Islet precursor cell (in vitro differentiated cells): ENCODE results near the gene NECTIN4.

Experiments used
- DNase-seq: peaks from one replicate; pipeline ENCODE4 v3.0.0-alpha.2; 2018

Gene NECTIN4

DNA sequence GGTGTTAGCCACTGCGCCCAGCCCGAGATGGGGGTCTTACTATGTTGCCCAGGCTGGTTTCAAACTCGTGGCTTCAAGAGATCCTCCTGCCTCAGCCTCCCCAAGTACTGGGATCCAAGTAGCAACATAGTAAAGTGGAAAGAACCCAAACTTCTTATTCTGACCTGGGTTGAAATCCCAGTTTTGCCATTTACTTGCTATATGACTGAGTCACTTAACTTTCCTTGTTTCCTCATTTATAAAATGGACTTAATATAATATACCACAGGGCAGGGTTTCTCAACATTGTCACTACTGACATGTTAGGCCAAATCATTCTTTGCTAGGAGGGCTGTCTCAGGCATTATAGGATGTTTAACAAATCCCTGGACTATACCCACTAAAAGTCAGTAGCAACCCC is 21.8 kb upstream of the NECTIN4 start:
- DNase-seq, result no peak

DNA sequence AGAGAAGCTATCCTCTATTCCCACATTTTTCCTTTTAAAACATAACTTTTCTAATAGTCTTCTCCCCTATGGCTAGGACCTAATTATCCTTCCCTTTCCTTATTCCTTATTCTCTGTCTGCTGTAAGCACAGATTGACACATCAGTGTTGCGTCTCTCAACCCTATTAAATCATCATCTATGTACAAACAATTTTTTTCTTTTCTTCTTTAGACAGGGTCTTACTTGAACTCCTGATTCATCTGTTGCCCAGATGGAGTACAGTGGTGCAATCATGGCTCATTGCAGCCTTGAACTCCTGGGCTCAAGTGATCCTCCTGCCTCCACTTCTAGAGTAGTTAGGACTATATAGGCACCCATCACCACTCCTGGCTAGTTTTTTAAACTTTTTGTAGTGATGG is 17.1 kb upstream of the NECTIN4 start:
- no peak for DNase-seq

DNA sequence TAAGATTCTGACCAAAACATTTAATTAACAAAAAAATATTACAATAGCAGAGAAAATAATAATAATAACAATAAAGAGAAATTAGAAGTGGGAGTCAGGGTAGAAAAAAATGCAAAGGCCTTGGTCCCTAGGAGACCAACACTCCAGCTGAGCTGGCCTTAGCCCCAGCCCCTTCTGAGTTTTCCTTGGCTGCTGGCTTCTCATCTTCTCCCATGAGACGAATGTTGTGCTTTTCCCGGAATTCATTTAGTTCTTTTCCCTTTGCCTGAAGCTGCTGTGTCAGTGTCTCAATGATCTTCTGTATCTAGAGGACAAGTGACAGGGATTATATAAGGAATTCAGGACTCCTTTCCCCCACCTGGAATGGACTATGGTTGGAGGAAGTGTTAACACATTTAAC is 11.2 kb upstream of the NECTIN4 start:
- DNase-seq, result no peak

DNA sequence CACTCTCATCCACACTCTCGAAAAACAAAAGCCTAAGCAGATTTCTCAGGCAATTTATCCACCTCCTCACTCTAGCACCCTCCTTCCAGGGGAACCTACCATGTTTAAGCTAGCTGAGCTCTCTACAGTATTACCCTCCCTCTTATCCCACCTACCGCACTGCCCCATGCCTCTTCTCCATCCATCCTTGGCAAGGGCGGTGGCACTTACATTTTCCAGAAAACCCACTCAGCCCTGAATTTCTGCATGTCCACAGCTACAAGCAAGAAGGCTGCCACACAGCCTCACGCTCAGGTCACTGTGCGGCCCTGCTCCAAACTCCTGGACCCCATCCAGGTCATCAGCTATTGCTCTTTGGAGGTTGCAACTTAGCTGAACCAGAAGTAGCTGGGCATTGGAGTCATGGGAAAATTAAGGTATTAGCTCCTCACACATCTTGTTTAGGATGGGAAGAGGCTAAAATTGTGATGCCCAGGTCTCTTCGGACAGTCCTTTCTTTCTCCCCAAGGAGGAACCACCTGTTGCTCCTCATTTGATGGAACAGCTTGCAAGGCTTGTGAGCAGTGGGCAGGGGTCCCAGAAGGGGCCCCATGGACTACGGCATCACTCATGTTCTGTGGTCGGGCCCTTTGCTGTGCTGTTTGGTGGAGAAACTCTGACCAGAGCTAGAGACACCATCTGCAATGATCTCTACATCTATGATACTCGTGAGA is 9.9 kb upstream of the NECTIN4 start:
- DNase-seq, result peak; percentile 46

DNA sequence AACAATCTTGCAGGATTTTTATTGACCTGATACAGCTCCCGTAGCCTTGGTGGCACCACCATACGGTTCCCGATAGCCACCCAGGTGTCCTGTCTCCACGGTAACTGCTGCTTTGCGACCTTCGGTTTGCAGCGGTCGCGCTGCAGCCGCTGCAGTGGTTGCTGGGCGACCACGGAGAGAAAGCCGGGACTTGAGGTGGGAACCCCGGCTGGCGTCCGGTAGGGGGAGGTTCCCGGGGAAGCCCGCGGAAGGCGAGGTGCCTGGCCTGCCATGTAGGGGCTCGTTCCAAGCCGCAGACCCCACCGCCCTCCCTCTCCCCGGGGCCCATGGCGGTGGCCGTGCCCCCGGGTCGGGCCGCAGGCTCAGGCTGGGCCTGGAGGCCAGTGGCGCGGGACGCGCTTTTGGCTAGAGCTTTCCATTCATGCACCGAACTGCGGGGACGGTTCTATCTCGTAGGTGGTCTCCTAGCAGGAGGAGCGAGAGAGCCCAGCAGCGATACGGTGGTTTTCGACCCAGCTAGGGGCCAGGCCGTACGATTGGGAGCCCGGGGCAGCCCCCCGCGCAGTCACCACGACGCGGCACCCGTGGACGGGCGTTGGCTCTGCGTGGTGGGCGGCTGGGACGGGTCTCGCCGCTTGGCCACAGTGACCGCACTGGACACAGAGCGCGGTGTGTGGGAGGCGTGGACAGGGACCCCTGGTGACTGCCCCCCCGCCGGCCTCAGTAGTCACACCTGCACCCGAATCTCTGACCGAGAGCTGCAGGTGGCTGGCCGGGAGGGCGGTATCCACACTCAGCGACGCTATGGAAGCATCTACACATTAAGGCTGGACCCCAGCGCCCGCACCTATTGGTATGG is 9.1 kb upstream of the NECTIN4 start, which contains the start of gene KLHDC9:
TSS of gene KLHDC9 (plus strand) at position 152 of the 859 bp plus-strand sequence. CDS start at position 327, 175 bp downstream.
- DNase-seq, result peak; percentile 96

DNA sequence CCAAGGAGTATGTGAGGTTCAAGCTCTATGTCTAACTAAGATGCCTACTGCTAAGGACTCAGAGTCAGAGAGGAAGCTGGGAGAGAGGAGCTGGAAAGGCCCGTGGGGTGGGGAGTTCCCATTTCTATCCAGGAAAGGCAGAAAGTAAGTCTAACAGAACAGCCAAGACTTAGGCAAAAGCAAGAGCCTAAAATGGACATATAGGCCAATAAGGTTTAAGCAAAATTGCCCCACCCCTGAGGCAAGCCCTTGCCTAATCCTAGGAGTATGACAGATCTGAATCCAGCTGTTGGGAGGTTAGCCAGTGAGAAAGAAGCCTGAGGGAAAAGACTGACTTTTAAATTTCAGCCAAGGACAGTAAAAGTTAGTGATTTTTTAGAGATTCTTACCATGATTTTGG is 7.2 kb upstream of the NECTIN4 start:
- peak; percentile 39 for DNase-seq

DNA sequence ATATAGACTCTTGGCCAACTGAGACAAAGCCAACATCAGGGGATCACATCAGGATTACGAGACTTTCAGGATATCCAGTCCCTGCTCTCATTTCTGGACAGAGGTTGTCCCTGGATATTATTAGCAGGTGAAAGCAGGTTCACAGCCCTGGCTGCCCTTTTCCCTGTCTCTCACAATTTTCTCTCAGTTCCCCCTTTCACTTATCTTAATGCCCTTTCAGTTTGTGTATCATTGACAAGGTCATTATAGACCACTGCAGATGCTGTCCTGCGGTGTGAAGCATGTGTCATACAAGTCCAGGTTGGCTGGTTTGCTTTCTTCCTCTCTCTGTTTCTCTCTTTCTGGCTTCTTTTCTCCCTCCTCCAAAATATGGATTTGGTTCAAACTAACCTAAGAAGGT is 6.7 kb upstream of the NECTIN4 start:
- peak; percentile 40 for DNase-seq

DNA sequence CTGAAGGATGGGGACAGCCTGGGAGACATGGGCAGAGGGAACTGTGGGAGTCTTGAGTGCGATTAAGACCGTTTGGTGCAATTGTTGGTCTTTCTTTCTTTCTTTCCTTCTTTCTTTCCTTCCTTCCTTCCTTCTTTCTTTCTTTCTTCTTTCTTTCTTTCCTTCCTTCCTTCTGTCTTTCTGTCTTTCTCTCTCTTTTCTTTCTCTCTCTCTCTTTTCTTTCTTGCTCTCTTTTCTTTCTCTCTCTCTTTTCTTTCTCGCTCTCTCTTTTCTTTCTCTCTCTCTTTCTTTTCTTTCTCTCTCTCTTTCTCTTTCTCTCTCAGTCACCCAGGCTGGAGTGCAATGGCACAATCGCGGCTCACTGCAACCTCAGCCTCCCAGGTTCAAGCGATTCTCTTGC is 5.9 kb upstream of the NECTIN4 start:
- DNase-seq, result no peak

DNA sequence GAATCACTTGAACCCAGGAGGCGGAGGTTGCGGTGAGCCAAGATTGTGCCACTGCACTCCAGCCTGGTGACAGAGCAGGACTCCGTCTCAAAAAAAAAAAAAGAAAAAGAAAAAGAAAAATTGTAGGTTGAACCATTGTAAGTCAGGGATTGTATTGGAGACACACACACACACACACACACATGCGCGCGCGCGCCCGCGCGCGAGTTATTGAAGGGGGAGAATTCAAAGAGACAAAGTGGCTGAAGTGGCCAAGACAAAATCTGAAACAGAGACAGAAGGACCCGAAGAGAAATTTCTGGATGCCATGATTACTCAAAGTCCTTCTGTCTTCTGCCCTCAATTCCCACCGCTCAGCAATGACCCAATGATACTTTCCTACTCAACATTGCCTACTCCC is 5.1 kb upstream of the NECTIN4 start:
- no peak for DNase-seq

DNA sequence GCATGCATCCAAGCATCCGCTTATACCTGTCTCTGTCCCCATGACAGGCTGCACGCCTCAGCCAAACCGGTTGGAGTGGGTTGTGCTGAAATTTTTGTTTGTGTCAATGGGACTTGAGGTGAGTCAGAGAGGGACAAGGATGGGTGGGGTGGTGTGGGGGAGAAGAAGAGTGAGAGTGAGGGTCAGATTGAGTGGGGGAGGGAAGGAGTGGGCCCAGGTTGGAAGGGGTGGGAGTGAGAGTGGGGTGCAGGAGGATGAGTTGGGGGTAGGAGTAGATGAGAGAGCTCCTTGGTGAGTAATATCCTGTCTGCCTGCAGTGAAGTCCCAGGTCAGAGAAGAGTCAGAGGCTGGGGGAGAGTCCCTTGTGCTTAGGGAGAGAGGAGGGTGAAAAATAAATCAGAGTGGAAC is 3.3 kb upstream of the NECTIN4 start:
- peak; percentile 84 for DNase-seq

DNA sequence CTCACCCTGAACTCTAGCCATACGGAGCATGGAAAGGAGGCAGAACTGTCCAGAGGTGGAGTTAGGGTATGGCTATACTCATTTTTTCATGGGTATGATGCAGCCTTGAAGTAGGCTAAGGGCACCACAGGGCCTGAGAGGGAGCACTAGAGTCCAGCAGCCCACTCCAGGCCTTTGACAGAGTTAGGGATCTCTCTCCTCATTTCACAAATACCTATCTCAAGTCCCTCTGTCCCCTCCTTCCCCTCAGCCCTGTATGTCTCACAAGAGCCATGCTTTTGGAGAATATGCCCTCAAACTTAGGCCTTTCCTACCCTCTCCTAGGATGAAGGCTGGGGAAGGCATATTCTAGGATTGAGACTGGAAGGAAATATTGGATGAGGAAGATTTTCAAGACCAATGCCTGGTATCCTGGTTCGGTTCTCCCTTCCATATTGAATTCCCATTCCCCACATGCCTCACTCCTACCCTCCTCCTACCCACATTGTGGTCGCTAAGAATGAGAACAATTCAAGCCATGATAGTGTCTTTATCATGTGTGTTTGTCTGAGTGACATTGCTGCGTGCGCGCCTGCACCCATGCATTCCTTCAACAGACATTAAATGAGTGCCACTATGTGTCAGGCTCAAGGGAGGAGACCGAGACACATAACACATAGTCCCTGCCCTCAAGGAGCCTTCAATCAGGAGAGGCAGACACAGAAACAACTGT is 2.6 kb upstream of the NECTIN4 start:
- DNase-seq, result peak; percentile 66

DNA sequence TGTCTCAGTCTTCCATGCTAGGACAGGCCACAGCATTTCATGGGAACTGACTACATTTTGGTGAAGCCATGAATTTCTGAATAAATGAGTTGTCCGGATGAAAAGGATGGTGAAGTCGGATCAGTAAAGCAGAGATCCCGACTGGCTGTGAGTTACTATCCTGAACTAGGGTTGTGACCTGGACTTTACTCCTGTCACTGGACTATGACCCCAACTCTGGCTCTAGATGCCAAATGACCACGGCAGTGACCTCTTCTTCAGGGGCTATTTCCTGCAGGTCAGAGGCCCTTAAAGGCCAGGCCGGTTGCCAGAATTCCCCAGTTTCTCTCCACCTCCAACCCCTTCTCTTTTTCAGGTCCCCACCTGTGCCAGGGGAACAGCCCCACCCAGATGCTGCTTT is 1.7 kb upstream of the NECTIN4 start:
- peak; percentile 47 for DNase-seq

DNA sequence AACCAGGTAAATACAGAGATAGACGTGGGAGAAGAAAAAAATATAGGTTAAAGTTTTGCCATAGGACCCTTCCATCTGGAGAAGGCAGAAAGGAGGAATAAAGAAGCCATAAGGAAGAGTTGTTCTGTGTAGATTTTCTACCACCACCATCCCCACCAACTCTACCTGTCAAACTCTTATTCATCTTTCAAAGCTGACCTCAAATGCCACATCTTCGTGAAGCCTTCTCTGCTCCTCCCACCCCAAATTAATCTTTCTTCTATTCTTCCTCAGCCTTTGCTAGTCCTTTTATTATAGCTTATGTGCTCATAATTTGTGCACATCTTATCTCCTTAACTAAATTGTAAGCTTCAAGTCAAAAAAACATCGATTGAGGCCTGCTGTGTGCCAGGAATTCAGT is 1.3 kb upstream of the NECTIN4 start:
- DNase-seq, result peak; percentile 13

DNA sequence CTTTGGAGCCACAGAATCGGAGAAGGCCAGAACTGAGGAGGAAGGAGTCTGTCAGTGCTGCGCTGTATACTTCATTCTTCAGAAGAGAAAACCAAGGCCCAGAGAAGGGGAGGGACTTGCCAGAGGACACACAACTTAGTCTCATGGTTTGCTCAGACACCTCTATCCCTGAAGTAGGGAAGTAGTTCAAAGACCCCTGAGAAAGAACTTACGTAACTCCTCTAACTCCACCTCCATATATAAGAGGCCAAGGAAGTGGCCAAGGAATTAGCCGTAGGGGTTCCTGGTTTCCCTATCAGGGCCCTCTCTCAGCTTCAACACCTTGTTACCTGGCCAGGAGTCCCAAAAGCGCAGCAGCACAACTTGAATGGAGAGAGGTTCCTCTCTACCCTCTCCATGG is 580 bp upstream of the NECTIN4 start:
- peak; percentile 33 for DNase-seq

DNA sequence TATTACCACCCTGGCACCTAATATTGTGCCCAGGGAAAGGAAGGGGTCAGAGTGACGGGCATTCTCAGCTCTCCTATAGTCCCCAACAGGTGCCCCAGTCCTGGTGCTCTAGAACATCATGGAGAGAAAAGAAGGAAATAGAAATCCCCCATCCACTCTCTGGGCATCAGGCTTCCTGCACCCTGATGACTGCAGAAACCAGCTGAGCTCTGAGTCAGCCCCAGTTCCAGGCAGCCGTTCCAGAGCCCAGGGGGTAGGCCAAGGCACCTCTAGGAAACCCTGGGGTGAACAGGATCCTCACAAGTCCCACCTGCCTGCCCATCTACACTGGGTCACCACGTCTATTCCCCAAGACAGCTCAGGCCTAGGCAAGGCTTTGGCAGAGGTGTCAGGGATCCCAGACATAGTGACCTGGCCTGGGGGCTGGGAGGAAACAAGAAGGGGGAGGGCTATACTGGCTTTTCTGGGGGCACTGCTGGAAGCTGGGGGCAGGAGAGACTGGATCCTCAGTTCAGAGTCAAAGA is 709 bp downstream of the NECTIN4 start:
- DNase-seq, result peak; percentile 54

DNA sequence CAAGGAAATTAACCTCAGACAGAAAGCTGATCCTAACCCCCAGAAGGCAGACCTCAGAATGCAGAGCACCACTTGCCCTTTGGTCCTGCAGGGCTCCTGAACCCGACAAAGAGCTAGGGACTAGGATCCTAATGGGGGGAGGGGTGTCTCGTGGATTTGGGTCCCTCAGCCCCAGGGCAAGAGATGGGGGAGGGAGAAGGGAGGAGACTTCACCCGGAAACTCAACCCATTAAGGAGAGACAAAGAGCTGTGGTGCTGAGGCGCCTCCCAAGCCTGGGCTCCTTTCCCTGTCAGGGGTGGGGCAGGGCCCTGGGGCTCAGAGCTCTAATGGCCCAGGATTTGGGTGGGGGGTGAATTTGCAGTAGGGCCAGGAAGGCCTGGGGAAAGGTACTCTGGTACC is 2.9 kb downstream of the NECTIN4 start:
- DNase-seq, result peak; percentile 68

DNA sequence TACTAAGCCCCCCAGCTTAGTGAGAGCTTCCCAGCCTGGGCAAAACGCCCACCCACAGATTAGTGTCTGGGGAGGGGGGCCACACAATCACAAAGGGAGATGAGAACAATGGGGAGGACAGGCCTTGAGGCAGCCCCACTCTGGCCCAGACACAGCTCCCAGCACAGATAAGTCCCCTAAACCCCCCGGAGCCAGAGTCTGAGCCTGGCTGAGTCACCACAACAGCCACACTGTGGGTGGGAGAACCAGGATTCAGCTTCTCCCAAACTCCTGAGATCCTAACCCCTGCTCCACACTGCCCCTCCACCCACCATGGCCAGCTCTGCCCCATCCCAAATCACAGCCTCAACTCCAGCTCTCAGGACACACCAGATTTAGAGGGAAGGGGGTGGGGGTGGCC is 4.2 kb downstream of the NECTIN4 start:
- peak; percentile 94 for DNase-seq

DNA sequence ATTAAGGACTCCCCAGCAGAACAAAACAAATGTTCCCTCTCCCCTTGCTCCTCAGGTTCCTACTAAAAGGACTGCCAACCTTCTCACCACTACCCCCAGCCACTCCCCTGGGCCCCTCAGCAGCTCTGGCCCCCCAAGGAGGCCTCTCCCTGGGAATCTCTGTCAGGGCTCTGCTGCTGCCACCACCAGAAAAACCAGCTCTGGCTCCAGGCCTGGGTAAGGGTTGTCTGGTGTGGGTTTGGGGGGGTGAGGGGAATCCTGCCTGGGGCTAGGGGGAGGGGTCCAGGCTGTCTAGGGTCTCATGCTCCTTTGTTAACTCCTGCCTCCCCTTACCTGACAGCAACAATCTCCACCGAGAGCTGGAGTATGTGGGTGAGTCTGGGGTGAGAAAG is 4.8 kb downstream of the NECTIN4 start:
- DNase-seq, result peak; percentile 92

DNA sequence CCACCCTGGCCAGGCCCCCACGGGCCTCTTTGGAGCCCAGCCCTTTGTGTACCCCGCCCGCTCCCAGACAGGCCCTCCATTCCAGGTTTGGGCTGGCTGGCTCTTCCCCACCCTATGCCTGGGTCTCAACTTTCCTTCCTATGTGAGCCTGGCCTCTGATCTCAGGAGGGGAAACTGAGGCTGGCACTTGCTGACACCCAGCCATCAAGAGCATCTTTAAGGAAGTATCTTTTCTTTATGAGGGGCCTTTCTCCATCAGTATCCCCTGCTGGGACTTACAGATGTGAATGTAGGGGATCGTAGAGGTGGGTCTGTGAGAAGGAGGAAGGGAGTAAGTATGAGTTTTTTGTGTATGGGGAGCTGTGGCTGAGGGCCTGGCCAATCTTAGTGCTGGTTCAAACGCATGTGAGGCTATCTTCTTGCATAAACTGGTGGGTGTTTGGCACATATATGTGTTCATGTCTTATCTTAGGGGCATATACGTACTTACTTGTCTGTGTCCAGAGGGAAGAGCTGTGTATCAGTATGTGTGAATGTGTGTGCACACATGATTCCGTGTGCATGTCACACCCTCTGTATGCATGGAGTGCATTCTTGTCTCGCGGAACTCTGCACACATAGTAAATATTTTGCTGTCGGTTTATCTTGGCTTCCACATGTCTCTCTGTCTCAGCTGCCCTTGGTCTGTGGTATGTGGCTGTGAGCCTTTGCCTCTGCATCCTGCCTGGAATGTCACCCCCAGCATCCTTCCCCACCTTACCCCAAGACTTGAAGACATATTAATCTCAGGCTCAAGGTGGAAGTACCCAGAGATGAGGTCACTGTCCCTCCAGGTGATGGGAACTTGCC is 5.4 kb downstream of the NECTIN4 start:
- peak; percentile 69 for DNase-seq

DNA sequence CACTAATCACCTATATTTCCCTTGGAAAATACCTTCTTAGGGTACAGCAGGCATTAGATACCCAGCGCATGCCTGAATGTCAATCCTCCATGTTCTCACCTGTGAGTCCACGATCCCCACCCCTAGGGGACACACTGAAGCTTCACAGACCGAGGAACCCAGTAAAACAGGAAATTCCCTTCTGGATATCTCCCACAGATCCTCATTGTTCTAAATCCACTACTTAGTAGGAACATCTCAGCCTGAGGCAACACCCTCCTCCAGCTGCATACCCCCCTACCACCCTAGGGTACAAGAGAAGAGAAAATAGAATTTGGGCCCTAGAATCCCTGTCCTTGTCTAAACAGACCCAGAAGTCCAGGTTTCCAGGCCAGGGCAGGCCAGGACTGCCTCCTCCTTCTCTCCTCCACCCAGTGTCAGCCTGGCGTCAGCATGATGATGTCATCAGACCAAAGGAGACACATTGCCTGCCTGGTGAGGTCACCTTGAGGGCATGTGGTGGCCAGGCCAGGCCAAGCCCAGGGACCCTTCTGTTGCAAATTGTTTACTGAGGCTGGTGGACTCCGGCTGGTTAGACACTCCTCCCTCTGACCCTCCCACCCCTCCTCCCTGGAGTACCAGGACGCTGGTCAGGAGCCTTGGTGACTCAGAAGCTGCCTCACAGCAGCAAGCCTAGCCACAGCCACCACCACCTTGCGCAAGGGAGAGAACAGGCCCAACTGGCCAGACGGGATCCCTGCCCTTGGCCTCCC is 6.2 kb downstream of the NECTIN4 start:
- DNase-seq, result peak; percentile 100

DNA sequence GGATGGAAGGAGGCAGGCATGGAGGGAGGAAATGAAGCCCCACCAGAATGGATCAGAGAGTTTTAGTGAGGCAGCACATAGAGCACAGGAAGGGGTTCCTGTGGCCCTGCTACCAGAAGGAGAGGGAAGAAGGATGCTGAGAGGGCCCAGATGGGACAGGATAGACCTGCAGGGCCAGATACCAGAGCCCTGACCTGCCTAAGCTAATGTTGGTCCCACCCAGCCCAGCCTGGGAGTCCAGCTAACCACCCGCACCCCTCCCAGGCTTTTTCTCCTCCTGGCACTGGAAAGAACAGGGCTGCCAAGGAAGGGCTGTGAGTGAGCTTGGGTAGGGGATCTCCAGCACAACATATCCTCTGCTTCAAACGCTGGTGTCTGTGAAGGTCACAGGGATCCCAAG is 6.9 kb downstream of the NECTIN4 start:
- peak; percentile 72 for DNase-seq

DNA sequence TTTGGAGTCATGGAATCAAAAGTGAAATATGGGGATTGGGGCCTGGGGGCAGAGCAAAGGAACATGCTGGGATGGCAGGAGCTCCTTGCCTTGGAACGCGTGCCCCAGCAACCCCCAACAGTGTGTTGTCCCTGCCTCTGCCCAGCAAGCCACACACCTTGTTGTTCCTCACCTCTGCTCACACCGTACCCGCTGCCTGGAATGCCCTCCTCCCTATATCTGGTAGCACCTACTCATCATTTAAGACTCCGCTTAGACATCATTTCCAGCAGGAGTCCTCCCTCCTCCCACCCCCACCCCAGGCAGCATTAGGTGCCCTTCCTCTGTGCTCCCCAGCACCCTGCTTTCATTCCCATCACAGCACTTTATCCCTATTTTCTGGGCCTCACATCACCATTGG is 7.8 kb downstream of the NECTIN4 start:
- DNase-seq, result no peak
